Islet precursor cell (in vitro differentiated cells): ENCODE results near the gene HPS4.
"Not testable (repeated sequence)": the region's sequence is repeated elsewhere in the genome, so short reads cannot be mapped to it uniquely, and the experiment has no call there.

Experiments
- DNase-seq: peaks from one replicate; pipeline ENCODE4 v3.0.0-alpha.2; 2018

The HPS4 gene

DNA sequence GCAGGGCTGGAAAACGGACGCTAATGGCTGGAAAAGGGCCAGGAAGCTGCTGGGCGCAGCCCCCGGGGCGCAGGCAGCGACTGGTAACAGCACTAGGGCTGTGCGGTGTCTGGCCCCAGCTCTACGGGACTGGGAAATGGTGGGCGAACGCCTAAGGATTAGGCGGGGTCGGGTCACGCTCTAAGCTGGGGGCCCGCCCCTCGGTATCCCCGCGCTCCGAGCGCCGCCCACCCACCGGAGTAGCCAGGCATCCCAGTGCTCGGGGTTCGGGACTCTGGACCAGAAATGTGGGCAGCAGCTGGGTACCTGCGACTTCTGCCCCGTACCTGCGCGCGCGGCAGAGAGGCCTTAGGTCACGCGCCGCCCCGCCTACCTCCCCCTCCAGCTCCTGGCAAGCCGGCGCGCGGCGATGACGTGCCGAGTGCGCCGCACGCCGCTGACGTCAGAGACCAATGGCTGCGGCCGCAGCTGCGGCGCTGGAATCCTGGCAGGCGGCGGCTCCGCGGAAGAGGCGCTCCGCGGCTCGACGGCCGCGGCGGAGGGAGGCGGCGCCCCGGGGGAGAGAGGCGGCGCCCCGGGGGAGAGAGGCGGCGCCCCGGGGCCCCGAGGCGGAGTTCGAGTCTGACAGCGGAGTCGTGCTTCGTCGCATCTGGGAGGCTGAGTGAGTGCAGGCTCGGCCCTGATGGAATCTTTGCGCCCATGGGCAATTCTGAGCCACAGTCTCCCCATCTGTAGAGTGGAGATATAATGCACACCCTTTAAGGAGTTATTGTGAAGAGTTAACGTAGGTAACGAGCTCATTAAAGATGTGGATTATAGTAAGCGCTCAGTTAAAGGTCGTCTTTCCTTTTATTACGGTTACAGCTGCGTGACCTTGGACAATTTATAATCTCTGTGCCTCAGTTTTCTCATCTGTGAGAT is at the start of gene HPS4, which contains the start of gene SRRD:
HPS4 (minus strand) TSS at position 345 of the 921 bp plus-strand sequence. CDS start 2,021 bp downstream, outside the sequence.
SRRD (plus strand) TSS at position 439 of the 921 bp plus-strand sequence; CDS start at position 453, 14 bp downstream.
- peak; percentile 95 for DNase-seq

DNA sequence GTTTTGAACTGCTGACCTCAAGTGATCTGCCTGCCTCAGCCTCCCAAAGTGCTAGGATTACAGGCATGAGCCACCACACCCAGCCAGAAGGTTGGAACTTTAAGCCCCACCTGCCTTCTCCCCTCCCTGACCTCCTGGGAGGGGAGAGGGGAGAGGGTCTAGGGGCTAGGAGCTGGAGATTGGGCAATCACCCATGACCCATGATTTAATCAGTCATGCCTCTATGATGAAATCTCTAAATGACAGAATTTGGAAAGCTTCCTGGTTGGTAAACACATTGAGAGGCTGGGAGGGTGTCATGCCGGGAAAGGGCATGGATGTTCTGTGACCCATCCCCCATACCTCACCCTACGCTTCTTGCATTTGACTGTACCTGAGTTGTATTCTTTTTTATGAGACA is 45.8 kb upstream of the HPS4 start:
- DNase-seq, result no peak

GRCh38 chr22:26528518-26528917 is 44.9 kb upstream of the HPS4 start:
- not testable (repeated sequence) for DNase-seq

GRCh38 chr22:26527574-26528465 is 44.2 kb upstream of the HPS4 start:
- DNase-seq, result no peak

GRCh38 chr22:26527167-26527566 is 43.6 kb upstream of the HPS4 start:
- no peak for DNase-seq

- DNase-seq, result no peak
Observed at GRCh38 chr22:26525946-26526564, 42.5 kb upstream of the HPS4 start.

DNA sequence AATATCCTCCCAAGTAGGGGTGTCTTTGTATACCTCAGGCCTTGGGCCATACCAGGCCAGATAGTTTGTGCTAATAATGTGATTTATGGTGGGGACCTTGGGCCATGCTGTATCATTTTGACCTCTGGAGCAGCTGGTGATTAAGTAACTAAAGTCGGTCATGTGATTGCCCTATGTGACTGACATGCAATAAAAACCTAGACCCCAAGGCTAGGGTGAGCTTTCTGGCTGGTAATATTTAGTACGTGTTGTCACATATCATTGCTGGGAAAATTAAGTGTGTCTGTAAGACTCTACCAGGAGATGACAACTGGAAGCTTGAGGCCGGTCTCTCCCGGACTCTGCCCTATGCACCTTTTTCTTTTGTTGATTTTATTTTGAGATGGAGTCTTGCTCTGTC is 41.3 kb upstream of the HPS4 start:
- no peak for DNase-seq

DNA sequence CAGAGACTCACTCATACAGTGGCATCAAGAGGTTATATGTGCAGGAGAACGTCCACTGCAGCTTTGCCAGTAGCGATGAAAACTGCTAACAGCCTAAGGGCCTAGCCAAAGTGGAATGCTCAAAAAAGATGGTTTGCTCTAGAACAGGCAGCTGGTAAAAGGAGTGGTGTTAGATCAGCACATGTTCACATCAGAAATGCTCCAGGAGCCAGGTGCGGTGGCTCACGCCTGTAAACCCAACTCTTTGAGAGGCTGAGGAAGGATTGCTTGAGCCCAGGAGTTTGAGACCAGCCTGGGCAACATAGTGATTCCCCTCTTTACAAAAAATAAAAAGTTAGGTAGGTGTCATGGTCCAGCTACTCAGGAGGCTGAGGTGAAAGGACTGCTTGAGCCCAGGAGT is 39.0 kb upstream of the HPS4 start:
- no peak for DNase-seq

GRCh38 chr22:26522012-26522411 is 38.4 kb upstream of the HPS4 start:
- no peak for DNase-seq

- DNase-seq, result no peak
Observed at GRCh38 chr22:26517429-26517828, 33.8 kb upstream of the HPS4 start.

- DNase-seq, result no peak
Observed at GRCh38 chr22:26516503-26516902, 32.9 kb upstream of the HPS4 start.

GRCh38 chr22:26515931-26516330 is 32.3 kb upstream of the HPS4 start:
- no peak for DNase-seq

GRCh38 chr22:26514419-26515161 is 31.0 kb upstream of the HPS4 start:
- no peak for DNase-seq

GRCh38 chr22:26513838-26514237 is 30.3 kb upstream of the HPS4 start:
- DNase-seq, result no peak

DNA sequence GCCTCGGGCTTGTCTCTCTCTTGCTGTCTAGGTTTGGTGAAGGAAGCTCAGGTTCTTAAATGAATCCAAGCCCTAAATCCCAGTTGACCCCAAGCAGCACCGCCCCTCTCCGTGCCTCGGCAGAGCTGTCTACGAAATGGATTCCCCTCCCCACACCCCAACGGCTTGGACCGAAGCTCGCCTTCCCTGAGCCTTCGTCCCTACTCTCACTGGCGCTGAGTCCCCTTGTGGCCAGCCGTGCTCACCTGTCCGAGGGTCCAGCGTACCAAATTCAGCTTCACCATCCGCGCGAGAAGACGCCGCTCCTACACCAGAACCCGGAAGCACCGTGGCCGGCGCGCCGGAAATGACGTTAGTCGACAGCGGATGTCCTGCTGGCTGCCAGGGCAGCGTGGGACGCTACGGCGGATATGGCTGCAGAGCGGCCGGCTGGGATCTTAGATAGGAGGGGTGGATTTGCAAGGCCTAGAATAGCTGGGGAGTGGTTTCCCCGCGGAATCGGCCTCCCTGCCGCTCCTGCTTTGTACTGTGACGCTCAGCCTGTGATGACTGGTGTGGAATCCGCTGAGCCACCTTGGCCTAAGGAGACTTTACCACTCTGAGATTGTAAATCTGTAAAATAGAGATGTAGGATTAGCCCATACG is 28.7 kb upstream of the HPS4 start, which contains the start of gene TFIP11:
TFIP11 (minus strand) TSS at position 325 of the 645 bp plus-strand sequence. CDS start 2,201 bp downstream, outside the sequence.
- DNase-seq, result peak; percentile 98

- DNase-seq, result no peak
Observed at GRCh38 chr22:26508148-26508547, 24.6 kb upstream of the HPS4 start.

DNA sequence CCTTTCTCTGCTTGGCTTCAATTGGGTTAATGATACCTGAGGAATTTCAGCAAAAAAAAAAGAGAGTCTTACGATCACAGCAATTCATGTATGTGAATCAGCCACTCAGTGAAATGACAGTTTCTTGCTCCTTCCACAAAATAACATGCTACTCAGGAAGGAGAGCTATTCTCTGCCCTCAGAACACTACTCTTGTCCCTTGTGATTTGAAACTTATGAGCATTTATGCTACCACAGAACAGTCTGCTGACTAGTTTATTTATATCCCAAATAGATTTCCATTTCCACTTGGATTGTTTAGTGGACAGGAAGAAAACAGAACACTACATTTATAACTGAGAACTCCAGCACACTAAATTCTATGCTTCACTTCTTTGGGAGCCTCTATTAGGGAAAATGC is 20.2 kb upstream of the HPS4 start:
- DNase-seq, result no peak

GRCh38 chr22:26502688-26503561 is 19.3 kb upstream of the HPS4 start:
- DNase-seq, result peak; percentile 81

DNA sequence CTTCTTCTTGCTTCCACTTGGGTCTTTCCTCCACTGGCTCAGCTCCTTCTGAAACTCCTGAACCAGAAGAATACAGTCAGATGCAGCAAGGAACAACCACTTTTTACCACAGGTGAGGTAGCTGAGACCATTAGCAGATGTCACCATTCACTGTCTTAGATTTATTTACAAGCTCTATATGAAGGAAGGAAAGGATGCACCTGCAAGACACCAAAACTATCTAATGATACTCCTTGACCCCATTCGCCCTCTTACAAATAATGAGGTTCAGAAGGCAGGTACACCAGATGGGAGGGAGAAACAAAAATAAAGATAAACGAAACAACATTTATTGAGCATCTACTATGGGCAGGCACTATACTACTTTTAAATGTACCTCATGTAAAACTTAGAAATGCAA is 18.4 kb upstream of the HPS4 start:
- DNase-seq, result no peak

DNA sequence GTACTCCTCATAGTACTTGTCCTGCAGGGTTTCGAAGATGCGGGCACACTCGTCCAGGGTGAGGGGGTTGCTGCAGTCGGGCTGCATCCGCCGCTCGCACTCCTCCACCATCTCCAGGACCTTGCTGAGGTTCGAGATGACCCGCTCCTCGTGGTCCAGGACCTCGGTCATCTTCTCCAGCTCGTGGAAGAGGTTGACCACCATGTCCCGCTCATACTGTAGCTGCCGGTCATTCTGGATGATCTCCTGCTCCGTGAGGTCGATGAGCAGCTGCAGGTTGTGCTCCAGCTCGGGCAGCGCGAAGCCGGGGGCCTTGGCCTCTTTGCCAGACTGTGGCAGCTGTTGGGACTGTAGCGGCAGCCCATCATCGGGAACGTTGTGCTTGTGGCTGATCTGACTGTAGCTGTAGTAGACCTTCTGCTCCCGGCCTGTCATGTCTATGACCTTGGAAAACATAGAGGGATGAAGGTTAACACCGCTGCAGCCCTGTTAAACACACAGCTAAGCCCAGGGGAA is 15.7 kb upstream of the HPS4 start:
- no peak for DNase-seq
